Lung (tissue), 12 donors: ENCODE data around the gene GRK7. TPM values are rescaled to one million over a fixed set of nuclear protein-coding genes. Genes with fewer than 3 reads are reported as not detected.

Experiments
- ATAC-seq: fragments of 200-7000 bp; cut with Tn5 transposase; one replicate; pipeline ENCODE4 v1.9.1; 2020; ENCODE audit warnings: moderate number of reproducible peaks; ENCODE audit not compliant: insufficient read depth, low FRiP score
- DNase-seq, 3 donors: peaks; one replicate each; pipeline ENCODE4 v3.0.0-alpha.2; 2013 to 2017
- H3K27ac ChIP-seq, 2 donors: one replicate each; pipeline ENCODE4 v1.5.1; 2013; ENCODE audit warnings: mild to moderate bottlenecking in 2 of 2, moderate library complexity in 2 of 2, control low read depth in 1 of 2, inconsistent platforms in 1 of 2, low read depth in 1 of 2, low read length in 1 of 2
- H3K27me3 ChIP-seq, 3 donors: one replicate each; pipeline ENCODE4 v1.5.1; 2013; ENCODE audit warnings: low read length in 2 of 3; ENCODE audit not compliant: control insufficient read depth in 3 of 3, insufficient read depth in 3 of 3
- H3K36me3 ChIP-seq, 4 donors: one replicate each; pipeline ENCODE4 v1.5.1; 2013; ENCODE audit warnings: low read length in 4 of 4, mild to moderate bottlenecking in 1 of 4, moderate library complexity in 1 of 4; ENCODE audit not compliant: control insufficient read depth in 4 of 4, insufficient read depth in 4 of 4
- H3K4me1 ChIP-seq, 5 donors: one replicate each; pipeline ENCODE4 v1.5.1; 2013; ENCODE audit warnings: low read length in 5 of 5, mild to moderate bottlenecking in 2 of 5, moderate library complexity in 1 of 5; ENCODE audit not compliant: control insufficient read depth in 5 of 5, insufficient read depth in 5 of 5
- H3K4me3 ChIP-seq: one replicate; pipeline ENCODE4 v1.5.1; 2013; ENCODE audit warnings: mild to moderate bottlenecking, control low read depth, moderate library complexity
- H3K9ac ChIP-seq, 2 donors: one replicate each; pipeline ENCODE4 v1.5.1; 2013; ENCODE audit warnings: low read length in 2 of 2, control low read depth in 1 of 2; ENCODE audit not compliant: insufficient read depth in 1 of 2
- H3K9me3 ChIP-seq, 4 donors: one replicate each; pipeline ENCODE4 v1.5.1; 2013; ENCODE audit warnings: low read length in 3 of 4, mild to moderate bottlenecking in 1 of 4, moderate library complexity in 1 of 4; ENCODE audit not compliant: control insufficient read depth in 4 of 4, insufficient read depth in 3 of 4
- WGBS, 2 donors: extraction: QIAGEN DNeasy Blood & Tissue Kit; methylation state at CpG; one replicate each; pipeline ENCODE4 v1.1.7; 2013; 5-methylcytosine and 5-hydroxymethylcytosine counted together
- polyA plus RNA-seq, 2 donors: library from polyadenylated mRNA; stranded (reverse); fragments of 200-250 nt; gene quantifications; one replicate each; pipeline ENCODE4 v1.2.1, GENCODE V29; 2013
- total RNA-seq, 2 donors: library from RNA; depleted of rRNA in 1 of 2; stranded (reverse); fragments of >200 nt in 1 of 2; gene quantifications; one replicate each; pipeline ENCODE4 v1.2.1, GENCODE V29; 2014 to 2021
- TF ChIP-seq, protein P1 (sequence below): IDR thresholded peaks from 2 replicates; pipeline ENCODE4 v1.5.1; 2012; ENCODE audit warnings: mild to moderate bottlenecking; ENCODE audit errors: control extremely low read depth, extremely low read depth
- donor health status: control.
- donor health status: control.
- donor health status: Bipolar disorder and iron deficiency.
- donor health status: healthy.
- donor health status: DM: yes; HTN: yes; CAD: no.

GRK7 gene
- total and polyA plus RNA-seq, 4 donors: 0.06 to 0.12 (median 0.06) TPM; not detected in 1

- H3K27ac ChIP-seq: no peak overlapping the region
- no peaks in the 10 kb centered on the region for H3K4me1 ChIP-seq
- H3K9me3 ChIP-seq: no peaks in the 10 kb centered on the region
- no peak overlapping the region for H3K4me3 ChIP-seq
- TF ChIP-seq, protein P1, sequence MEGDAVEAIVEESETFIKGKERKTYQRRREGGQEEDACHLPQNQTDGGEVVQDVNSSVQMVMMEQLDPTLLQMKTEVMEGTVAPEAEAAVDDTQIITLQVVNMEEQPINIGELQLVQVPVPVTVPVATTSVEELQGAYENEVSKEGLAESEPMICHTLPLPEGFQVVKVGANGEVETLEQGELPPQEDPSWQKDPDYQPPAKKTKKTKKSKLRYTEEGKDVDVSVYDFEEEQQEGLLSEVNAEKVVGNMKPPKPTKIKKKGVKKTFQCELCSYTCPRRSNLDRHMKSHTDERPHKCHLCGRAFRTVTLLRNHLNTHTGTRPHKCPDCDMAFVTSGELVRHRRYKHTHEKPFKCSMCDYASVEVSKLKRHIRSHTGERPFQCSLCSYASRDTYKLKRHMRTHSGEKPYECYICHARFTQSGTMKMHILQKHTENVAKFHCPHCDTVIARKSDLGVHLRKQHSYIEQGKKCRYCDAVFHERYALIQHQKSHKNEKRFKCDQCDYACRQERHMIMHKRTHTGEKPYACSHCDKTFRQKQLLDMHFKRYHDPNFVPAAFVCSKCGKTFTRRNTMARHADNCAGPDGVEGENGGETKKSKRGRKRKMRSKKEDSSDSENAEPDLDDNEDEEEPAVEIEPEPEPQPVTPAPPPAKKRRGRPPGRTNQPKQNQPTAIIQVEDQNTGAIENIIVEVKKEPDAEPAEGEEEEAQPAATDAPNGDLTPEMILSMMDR: no peak
- ATAC-seq (no peak), DNase-seq (no peak)
- 78 to 95% methylated on average over 1 of the region's 1 CpG for WGBS, 2 donors
- no peaks in the 10 kb centered on the region for H3K36me3 ChIP-seq
- no peaks in the 10 kb centered on the region for H3K27me3 ChIP-seq
- no peak overlapping the region for H3K9ac ChIP-seq
Observed at GRCh38 chr3:141726483-141726882, 36.7 kb upstream of the GRK7 start.

- Histone ChIP-seq H3K4me1 (no peaks in the 10 kb centered on the region), H3K36me3 (no peaks in the 10 kb centered on the region), H3K27me3 (no peaks in the 10 kb centered on the region), H3K4me3 (no peak overlapping the region), H3K9ac (no peak overlapping the region), H3K27ac (no peak overlapping the region), H3K9me3 (no peaks in the 10 kb centered on the region)
- 86 to 91% methylated on average over 5 of the region's 5 CpGs for WGBS, 2 donors
- TF ChIP-seq, protein P1: no peak
- ATAC-seq (no peak), DNase-seq (peak in 2 of 3 donors; percentile 15 to 22)
Observed at GRCh38 chr3:141728355-141728892, 34.8 kb upstream of the GRK7 start.

- Histone ChIP-seq H3K4me1 (no peaks in the 10 kb centered on the region), H3K27ac (no peak overlapping the region), H3K9me3 (no peaks in the 10 kb centered on the region), H3K36me3 (no peaks in the 10 kb centered on the region), H3K27me3 (no peaks in the 10 kb centered on the region), H3K9ac (no peak overlapping the region), H3K4me3 (no peak overlapping the region)
- TF ChIP-seq, protein P1: no peak
- 90 to 92% methylated on average over 4 of the region's 4 CpGs for WGBS, 2 donors
- ATAC-seq: no peak
- no peak for DNase-seq
Observed at GRCh38 chr3:141729240-141729639, 34.0 kb upstream of the GRK7 start.

- TF ChIP-seq, protein P1: no peak
- H3K4me1 ChIP-seq: peaks cover 2 to 9% (median 6%) of the 10 kb centered on the region in 5 donors
- no peak overlapping the region for H3K9ac ChIP-seq
- no peaks in the 10 kb centered on the region for H3K27me3 ChIP-seq
- peaks cover 0 to 7% (median 0%) of the 10 kb centered on the region in 4 donors for H3K36me3 ChIP-seq
- H3K9me3 ChIP-seq: no peaks in the 10 kb centered on the region
- no peak for ATAC-seq
- H3K4me3 ChIP-seq: no peak overlapping the region
- DNase-seq: no peak
- H3K27ac ChIP-seq: no peak overlapping the region
Observed at GRCh38 chr3:141735176-141735575, 28.0 kb upstream of the GRK7 start.
